Measurements from ENCODE around the gene ARRDC3.
"Not testable (repeated sequence)": the region's sequence is repeated elsewhere in the genome, so short reads cannot be mapped to it uniquely, and the experiment has no call there.

ARRDC3 gene

GRCh38 chr5:91362935-91363334, 20.2 kb downstream of the ARRDC3 start:
- Mint-ChIP-seq H3K4me1 (ENCODE audit: low read depth in 2 of 2) (peaks cover 6 to 10% of the 10 kb centered on the region in 2 donors), H3K27ac (no peak overlapping the region), H3K9me3 (peaks cover 4 to 7% of the 10 kb centered on the region in 2 donors), H3K27me3 (no peaks in the 10 kb centered on the region), H3K4me3 (no peak overlapping the region), H3K36me3 (ENCODE audit: insufficient read depth) (peaks cover 22% of the 10 kb centered on the region)
- ATAC-seq (replicated peaks) (no peak), DNase-seq (no peak)

GRCh38 chr5:91361790-91362189, 21.3 kb downstream of the ARRDC3 start:
- H3K9me3 Mint-ChIP-seq: peaks cover 4 to 7% of the 10 kb centered on the region in 2 donors
- peaks cover 0 to 7% of the 10 kb centered on the region in 2 donors for H3K27me3 Mint-ChIP-seq
- no peak for ATAC-seq (replicated peaks)
- DNase-seq: no peak
- H3K4me1 Mint-ChIP-seq (ENCODE audit: low read depth in 2 of 2): peaks cover 6 to 10% of the 10 kb centered on the region in 2 donors
- peak overlapping the region; percentile 13 to 55 for H3K27ac Mint-ChIP-seq
- peaks cover 11% of the 10 kb centered on the region for H3K36me3 Mint-ChIP-seq (ENCODE audit: insufficient read depth)
- H3K4me3 Mint-ChIP-seq: no peak overlapping the region

- Mint-ChIP-seq H3K36me3 (ENCODE audit: insufficient read depth) (peaks cover 5% of the 10 kb centered on the region), H3K9me3 (peaks cover 4 to 7% of the 10 kb centered on the region in 2 donors), H3K27me3 (peaks cover 0 to 7% of the 10 kb centered on the region in 2 donors), H3K4me1 (ENCODE audit: low read depth in 2 of 2) (peaks cover 6 to 10% of the 10 kb centered on the region in 2 donors), H3K4me3 (no peak overlapping the region), H3K27ac (peak overlapping the region; percentile 13 to 55)
- ATAC-seq (replicated peaks): peak; percentile 60
- DNase-seq: no peak
Observed at GRCh38 chr5:91361055-91361701, 21.9 kb downstream of the ARRDC3 start.

- H3K4me1 Mint-ChIP-seq (ENCODE audit: low read depth in 2 of 2): peaks cover 6 to 10% of the 10 kb centered on the region in 2 donors
Observed at GRCh38 chr5:91359962-91360609, 23.0 kb downstream of the ARRDC3 start.

GRCh38 chr5:91357806-91358205, 25.3 kb downstream of the ARRDC3 start:
- no peak overlapping the region for H3K27ac Mint-ChIP-seq
- H3K36me3 Mint-ChIP-seq (ENCODE audit: insufficient read depth): peaks cover 4% of the 10 kb centered on the region
- H3K27me3 Mint-ChIP-seq: peaks cover 0 to 7% of the 10 kb centered on the region in 2 donors
- ATAC-seq (replicated peaks) (no peak), DNase-seq (no peak)
- H3K4me1 Mint-ChIP-seq (ENCODE audit: low read depth in 2 of 2): peaks cover 6 to 10% of the 10 kb centered on the region in 2 donors
- H3K4me3 Mint-ChIP-seq: no peak overlapping the region
- peaks cover 4 to 7% of the 10 kb centered on the region in 2 donors for H3K9me3 Mint-ChIP-seq

More at GRCh38 chr5:91359962-91360609, 23.0 kb downstream of the ARRDC3 start:
- Mint-ChIP-seq H3K27ac (no peak overlapping the region), H3K36me3 (ENCODE audit: insufficient read depth) (peaks cover 4% of the 10 kb centered on the region), H3K4me3 (no peak overlapping the region), H3K9me3 (peaks cover 4 to 7% of the 10 kb centered on the region in 2 donors), H3K27me3 (peaks cover 0 to 7% of the 10 kb centered on the region in 2 donors)
- DNase-seq (no peak), ATAC-seq (replicated peaks) (no peak)

- ATAC-seq (replicated peaks) (no peak), DNase-seq (no peak)
- Mint-ChIP-seq H3K36me3 (ENCODE audit: insufficient read depth) (peaks cover 4% of the 10 kb centered on the region), H3K4me1 (ENCODE audit: low read depth in 2 of 2) (peaks cover 6 to 10% of the 10 kb centered on the region in 2 donors), H3K4me3 (no peak overlapping the region), H3K9me3 (peaks cover 4 to 7% of the 10 kb centered on the region in 2 donors), H3K27ac (no peak overlapping the region), H3K27me3 (peaks cover 0 to 11% of the 10 kb centered on the region in 2 donors)
Observed at GRCh38 chr5:91357012-91357634, 26.0 kb downstream of the ARRDC3 start.

- not testable (repeated sequence) for H3K36me3 Mint-ChIP-seq (ENCODE audit: insufficient read depth); H3K4me1 Mint-ChIP-seq (ENCODE audit: low read depth in 2 of 2); H3K9me3 Mint-ChIP-seq; ATAC-seq (replicated peaks); H3K4me3 Mint-ChIP-seq; H3K27ac Mint-ChIP-seq; DNase-seq
- H3K27me3 Mint-ChIP-seq: peaks cover 0 to 18% of the 10 kb centered on the region in 2 donors
Observed at GRCh38 chr5:91354867-91355266, 28.2 kb downstream of the ARRDC3 start.

GRCh38 chr5:91352831-91353695, 30.1 kb downstream of the ARRDC3 start:
- no peak overlapping the region for H3K4me3 Mint-ChIP-seq
- no peaks in the 10 kb centered on the region for H3K9me3 Mint-ChIP-seq
- no peak overlapping the region for H3K27ac Mint-ChIP-seq
- no peaks in the 10 kb centered on the region for H3K36me3 Mint-ChIP-seq (ENCODE audit: insufficient read depth)
- ATAC-seq (replicated peaks) (no peak), DNase-seq (no peak)
- H3K27me3 Mint-ChIP-seq: peaks cover 0 to 18% of the 10 kb centered on the region in 2 donors
- no peaks in the 10 kb centered on the region for H3K4me1 Mint-ChIP-seq (ENCODE audit: low read depth in 2 of 2)

GRCh38 chr5:91345461-91345860, 37.7 kb downstream of the ARRDC3 start:
- ATAC-seq (replicated peaks): no peak
- H3K4me1 Mint-ChIP-seq (ENCODE audit: low read depth in 2 of 2): no peaks in the 10 kb centered on the region

GRCh38 chr5:91344661-91345200, 38.4 kb downstream of the ARRDC3 start:
- H3K9me3 Mint-ChIP-seq; ATAC-seq (replicated peaks); DNase-seq; H3K4me1 Mint-ChIP-seq (ENCODE audit: low read depth in 2 of 2); H3K36me3 Mint-ChIP-seq (ENCODE audit: insufficient read depth); H3K27ac Mint-ChIP-seq; H3K4me3 Mint-ChIP-seq; H3K27me3 Mint-ChIP-seq: not testable (repeated sequence)

More at GRCh38 chr5:91345461-91345860, 37.7 kb downstream of the ARRDC3 start:
- no peak overlapping the region for H3K4me3 Mint-ChIP-seq
- no peak for DNase-seq
- no peaks in the 10 kb centered on the region for H3K36me3 Mint-ChIP-seq (ENCODE audit: insufficient read depth)
- no peak overlapping the region for H3K27ac Mint-ChIP-seq
- H3K27me3 Mint-ChIP-seq: peaks cover 0 to 8% of the 10 kb centered on the region in 2 donors
- H3K9me3 Mint-ChIP-seq: no peaks in the 10 kb centered on the region

- no peak overlapping the region for H3K4me3 Mint-ChIP-seq
- H3K27me3 Mint-ChIP-seq: peaks cover 0 to 8% of the 10 kb centered on the region in 2 donors
- no peak for ATAC-seq (replicated peaks)
- no peaks in the 10 kb centered on the region for H3K4me1 Mint-ChIP-seq (ENCODE audit: low read depth in 2 of 2)
- no peaks in the 10 kb centered on the region for H3K9me3 Mint-ChIP-seq
- DNase-seq: no peak
- no peaks in the 10 kb centered on the region for H3K36me3 Mint-ChIP-seq (ENCODE audit: insufficient read depth)
- H3K27ac Mint-ChIP-seq: no peak overlapping the region
Observed at GRCh38 chr5:91343916-91344315, 39.2 kb downstream of the ARRDC3 start.

- H3K4me1 Mint-ChIP-seq (ENCODE audit: low read depth in 2 of 2); H3K27ac Mint-ChIP-seq; DNase-seq; ATAC-seq (replicated peaks); H3K36me3 Mint-ChIP-seq (ENCODE audit: insufficient read depth); H3K27me3 Mint-ChIP-seq; H3K4me3 Mint-ChIP-seq; H3K9me3 Mint-ChIP-seq: not testable (repeated sequence)
Observed at GRCh38 chr5:91342931-91343330, 40.2 kb downstream of the ARRDC3 start.

- Mint-ChIP-seq H3K27me3 (peaks cover 0 to 8% of the 10 kb centered on the region in 2 donors), H3K36me3 (ENCODE audit: insufficient read depth) (no peaks in the 10 kb centered on the region), H3K9me3 (no peaks in the 10 kb centered on the region), H3K4me1 (ENCODE audit: low read depth in 2 of 2) (no peaks in the 10 kb centered on the region), H3K27ac (no peak overlapping the region), H3K4me3 (no peak overlapping the region)
- DNase-seq (no peak), ATAC-seq (replicated peaks) (no peak)
Observed at GRCh38 chr5:91341154-91341553, 42.0 kb downstream of the ARRDC3 start.
